DOHH2 (cell line): ENCODE measurements around the gene KIF19.

Experiments
- CTCF ChIP-seq: fragments of 200-600 bp; sonication (generic); IDR thresholded peaks from one replicate; pipeline ENCODE4 v1.5.1; 2014; ENCODE audit warnings: antibody characterized with exemption, mild to moderate bottlenecking, low read depth, low read length; ENCODE audit not compliant: poor library complexity, severe bottlenecking
- EZH2phosphoT487 ChIP-seq: fragments of 200-600 bp; sonication (generic); IDR thresholded peaks from 2 replicates; pipeline ENCODE4 v1.6.1; 2017; ENCODE audit warnings: borderline replicate concordance, mild to moderate bottlenecking, antibody characterized with exemption, low read length, moderate library complexity, mixed read lengths

GRCh38 chr17:74325743-74326379 is at the start of gene KIF19:
- TF ChIP-seq CTCF (no peak), EZH2phosphoT487 (no peak)
